Measurements from ENCODE around the gene SLC44A4. TPM values are rescaled to one million over a fixed set of nuclear protein-coding genes. Genes with fewer than 3 reads are reported as not detected.
"Not testable (repeated sequence)": the region's sequence is repeated elsewhere in the genome, so short reads cannot be mapped to it uniquely, and the experiment has no call there.

Gene SLC44A4
- polyA plus RNA-seq, 1 donor = 52.6 TPM

DNA sequence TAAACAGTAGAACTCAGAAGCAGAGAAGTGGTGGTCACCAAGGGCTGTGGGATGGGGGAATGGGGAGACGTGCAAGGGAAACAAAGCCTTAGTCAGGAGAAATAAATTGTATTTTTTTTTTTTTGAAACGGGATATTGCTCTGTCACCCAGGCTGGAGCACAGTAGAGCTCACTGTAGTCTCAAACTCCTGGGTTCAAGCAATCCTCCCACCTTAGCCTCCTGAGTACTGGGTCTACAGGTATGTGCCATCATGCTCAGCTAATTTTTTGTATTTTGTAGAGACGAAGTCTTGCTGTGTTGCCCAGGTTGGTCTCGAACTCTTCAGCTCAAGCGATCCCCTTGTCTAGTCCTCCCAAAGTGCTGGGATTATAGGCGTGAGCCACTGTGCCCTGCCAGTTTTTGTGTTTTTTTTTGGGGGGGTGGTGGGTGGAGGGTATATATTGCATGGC is 47.9 kb downstream of the SLC44A4 start:
- DNase-seq = no peak

DNA sequence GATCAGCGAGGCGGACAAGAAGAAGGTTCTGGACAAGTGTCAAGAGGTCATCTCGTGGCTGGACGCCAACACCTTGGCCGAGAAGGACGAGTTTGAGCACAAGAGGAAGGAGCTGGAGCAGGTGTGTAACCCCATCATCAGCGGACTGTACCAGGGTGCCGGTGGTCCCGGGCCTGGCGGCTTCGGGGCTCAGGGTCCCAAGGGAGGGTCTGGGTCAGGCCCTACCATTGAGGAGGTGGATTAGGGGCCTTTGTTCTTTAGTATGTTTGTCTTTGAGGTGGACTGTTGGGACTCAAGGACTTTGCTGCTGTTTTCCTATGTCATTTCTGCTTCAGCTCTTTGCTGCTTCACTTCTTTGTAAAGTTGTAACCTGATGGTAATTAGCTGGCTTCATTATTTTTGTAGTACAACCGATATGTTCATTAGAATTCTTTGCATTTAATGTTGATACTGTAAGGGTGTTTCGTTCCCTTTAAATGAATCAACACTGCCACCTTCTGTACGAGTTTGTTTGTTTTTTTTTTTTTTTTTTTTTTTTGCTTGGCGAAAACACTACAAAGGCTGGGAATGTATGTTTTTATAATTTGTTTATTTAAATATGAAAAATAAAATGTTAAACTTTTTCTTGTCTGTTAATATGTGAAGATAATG is 49.0 kb downstream of the SLC44A4 start:
- DNase-seq = peak; percentile 82

DNA sequence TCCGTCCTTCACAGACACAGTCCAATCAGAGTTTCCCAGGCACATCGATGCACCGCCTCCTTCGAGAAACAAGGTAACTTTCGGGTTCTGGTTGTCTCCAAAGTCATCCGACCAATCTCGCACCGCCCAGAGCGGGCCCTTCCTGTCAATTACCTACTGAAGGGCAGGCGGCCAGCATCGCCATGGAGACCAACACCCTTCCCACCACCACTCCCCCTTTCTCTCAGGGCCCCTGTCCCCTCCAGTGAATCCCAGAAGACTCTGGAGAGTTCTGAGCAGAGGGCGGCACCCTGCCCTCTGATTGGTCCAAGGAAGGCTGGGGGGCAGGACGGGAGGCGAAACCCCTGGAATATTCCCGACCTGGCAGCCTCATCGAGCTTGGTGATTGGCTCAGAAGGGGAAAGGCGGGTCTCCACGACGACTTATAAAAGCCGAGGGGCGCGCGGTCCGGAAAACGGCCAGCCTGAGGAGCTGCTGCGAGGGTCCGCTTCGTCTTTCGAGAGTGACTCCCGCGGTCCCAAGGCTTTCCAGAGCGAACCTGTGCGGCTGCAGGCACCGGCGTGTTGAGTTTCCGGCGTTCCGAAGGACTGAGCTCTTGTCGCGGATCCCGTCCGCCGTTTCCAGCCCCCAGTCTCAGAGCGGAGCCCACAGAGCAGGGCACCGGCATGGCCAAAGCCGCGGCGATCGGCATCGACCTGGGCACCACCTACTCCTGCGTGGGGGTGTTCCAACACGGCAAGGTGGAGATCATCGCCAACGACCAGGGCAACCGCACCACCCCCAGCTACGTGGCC is 51.3 kb downstream of the SLC44A4 start, which contains the start of gene HSPA1B:
TSS of gene HSPA1B (plus strand) at position 453 of the 794 bp plus-strand sequence. CDS start at position 666, 213 bp downstream.
- DNase-seq = peak; percentile 99

DNA sequence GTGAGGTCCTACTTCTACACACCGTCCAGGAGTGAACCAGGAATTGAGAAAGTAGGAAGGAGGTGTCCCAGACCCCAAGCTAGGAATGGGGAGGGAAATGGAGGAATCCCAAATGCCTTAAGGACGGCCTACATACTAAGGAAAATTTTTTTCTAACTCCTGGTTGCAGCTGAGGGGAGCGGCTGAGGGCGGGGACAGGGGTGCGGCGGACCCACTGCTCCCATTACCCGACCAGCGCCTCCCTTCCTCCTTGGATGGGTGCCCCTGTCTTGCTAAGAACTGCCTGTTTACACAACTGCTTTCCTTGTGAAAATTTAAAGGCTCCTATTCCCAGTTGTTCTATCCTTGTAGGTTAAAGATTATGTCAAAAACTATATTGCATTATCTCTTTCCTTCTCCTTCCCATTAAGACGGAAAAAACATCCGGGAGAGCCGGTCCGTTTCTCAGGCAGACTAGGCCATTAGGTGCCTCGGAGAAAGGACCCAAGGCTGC is 52.0 kb downstream of the SLC44A4 start:
- DNase-seq = no peak

DNA sequence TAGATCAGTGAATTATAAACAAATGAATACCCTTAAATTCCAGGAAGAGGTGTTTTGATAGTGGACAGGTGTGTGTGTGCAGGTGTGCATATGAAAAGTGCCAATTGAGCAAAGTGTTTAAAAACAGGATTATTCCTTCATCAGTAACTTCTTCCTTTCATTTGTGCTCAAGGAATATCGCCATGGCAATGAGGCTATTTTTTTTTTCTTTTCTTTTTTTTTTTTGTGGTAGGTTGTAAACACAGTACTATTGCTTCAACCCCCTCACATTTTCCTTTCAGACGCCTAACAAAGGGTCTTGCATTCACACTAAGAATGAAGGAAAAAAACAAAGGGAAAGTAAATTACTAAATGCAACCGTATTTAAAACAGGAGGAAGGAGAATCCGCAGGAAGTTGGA is 53.2 kb downstream of the SLC44A4 start:
- no peak for DNase-seq

DNA sequence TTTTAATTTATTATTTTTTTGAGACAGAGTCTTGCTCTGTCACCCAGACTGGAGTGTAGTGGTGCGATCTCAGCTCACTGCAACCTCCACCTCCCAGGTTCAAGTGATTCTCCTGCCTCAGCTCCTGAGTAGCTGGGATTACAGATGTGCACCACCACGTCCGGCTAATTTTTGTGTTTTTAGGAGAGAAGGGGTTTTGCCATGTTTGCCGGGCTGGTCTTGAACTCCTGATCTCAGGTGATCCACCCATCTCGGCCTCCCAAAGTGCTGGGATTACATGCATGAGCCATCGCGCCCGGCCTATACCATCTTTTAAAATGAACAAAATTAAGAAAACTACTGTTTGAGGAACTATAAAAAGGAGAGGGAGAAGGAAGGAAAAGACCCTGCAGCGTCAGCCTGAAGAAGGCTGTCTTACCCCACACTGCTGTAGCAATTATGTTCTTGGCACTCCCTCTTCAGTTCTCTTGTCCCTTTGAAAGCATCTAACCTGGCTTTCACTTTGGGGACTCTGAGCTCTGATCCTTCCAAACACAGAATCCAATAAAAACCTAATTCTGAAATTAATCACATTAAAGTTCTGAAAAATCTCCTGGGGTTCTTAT is 55.1 kb downstream of the SLC44A4 start:
- DNase-seq = not testable (repeated sequence)

DNA sequence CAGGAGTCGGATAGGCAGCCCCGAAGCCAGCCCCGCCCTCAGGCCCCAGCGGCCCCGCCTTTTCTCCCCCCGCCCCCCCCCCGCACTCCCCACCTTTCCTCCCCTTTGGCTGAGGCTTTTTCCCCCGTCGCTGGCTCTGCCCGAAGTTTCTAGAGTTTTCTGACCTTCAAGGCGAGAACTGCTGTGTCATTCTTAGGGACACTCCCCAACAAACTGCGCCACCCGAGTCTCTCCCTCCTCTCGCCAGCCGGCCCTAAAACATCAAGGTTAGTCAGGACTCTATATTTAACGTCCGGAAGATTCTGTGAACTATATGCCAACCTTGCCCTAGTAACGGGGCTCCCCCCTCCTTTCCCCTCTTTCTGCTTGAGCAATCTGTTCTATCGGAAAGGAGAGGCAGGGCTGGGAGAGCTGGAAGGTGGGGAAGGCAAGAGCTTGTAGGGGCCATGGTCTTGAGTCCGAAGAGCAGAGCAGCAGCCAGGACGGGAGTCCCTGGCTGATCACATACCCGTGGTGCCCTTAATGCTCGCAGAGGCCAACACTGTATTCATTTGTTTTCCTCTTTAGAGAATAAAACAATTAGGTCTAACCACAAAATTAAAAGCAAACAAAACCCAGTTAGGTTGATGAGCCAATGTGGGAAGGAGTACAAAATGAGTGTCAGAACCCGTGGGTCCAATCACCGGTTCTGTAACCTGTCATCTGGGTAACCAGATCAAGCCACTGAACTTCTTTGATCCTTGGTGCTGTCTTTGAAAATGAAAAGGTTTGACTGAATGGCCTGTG is 56.6 kb downstream of the SLC44A4 start:
- peak; percentile 80 for DNase-seq

DNA sequence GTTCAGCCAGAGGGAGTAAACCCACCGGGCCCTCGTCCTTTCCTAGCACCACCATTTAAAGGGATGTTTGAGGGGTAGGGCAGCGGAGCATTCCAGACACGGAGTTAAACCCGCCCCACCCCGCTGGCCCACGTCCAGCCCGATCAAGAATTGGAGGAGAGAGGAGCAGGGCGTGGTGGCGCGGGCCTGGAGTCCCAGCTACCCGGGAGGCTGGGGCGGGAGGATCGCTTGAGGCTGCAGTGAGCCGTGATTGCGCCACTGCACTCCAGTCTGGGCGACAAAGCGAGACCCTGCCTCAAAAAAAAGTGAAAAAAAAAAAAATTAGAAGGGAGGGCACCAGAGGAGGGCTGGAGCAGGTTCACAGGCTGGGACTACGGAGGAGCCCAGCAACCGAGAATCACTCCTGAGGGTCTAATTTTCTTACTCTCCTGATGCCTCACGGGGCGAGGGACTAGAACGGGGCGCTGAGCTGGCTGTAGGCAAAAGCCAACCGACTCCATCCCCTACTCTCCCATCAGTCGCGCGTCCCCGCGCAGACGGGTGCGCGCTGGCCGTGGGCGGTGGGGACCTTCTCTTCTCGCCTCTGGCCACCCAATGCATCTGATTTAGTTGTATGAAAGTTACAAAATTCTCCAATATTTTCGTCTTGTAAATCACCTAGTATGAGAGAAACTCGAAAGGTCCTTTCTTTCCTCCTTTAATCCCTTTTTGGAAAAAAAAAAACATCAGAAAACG is 57.3 kb downstream of the SLC44A4 start:
- no peak for DNase-seq

DNA sequence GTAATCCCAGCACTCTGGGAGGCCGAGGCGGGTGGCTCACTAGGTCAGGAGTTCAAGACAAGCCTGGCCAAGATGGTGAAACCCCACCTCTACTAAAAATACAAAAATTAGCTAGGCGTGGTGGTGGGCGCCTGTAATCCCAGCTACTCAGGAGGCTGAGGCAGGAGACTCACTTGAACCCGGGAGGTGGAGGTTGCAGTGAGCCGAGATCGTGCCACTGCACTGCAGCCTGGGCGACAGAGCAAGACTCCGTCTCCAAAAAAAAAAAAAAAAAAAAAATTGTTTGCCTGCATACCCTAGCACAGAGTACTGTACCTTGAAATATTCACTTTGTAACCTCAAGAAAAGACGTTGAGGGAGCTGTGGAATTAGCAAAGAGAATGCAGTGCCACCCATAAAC is 58.4 kb downstream of the SLC44A4 start:
- DNase-seq = not testable (repeated sequence)

DNA sequence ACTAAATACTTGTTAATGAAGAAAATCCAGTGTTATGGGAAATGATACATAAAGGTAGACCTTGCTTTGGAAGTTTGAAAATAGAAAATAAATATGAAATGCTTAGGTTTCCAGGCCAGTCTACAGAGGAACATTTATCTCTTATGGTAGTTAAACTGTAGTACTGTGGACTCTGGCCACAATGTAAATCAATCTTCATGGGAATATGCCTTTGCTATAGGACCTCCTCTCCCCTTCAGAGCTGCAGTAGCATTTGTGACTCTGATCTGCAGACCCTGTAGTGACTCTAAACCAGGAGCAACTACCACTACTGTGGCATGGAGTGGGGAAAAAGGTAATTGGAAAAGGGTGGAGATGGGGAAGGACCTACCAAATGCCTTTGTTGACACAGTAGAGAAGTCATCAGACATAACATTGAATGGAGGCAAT is 58.9 kb downstream of the SLC44A4 start:
- no peak for DNase-seq

DNA sequence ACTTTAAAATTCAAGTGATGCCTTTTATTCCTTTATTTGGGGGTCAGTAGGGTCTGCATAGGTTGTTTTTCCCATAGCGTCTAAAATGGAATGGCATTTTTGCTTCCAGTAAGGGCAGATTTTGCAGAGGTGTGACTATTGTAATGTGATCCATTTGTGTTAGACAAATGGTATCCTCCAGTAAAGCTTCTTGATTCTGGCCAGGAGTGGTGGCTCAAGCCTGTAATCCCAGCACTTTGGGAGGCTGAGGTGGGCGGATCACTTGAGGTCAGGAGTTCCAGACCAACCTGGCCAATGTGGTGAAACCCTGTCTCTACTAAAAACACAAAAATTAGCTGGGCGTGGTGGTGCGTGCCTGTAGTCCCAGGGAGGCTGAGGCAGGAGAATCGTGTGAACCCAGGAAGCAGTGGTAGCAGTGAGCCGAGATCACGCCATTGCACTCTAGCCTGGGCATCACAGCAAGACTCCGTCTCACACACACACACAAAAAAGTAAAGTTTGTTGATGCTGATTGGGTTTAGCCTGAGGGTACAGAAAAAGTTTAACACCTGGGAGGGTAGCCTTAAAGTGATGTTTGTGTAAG is 60.8 kb downstream of the SLC44A4 start:
- not testable (repeated sequence) for DNase-seq

DNA sequence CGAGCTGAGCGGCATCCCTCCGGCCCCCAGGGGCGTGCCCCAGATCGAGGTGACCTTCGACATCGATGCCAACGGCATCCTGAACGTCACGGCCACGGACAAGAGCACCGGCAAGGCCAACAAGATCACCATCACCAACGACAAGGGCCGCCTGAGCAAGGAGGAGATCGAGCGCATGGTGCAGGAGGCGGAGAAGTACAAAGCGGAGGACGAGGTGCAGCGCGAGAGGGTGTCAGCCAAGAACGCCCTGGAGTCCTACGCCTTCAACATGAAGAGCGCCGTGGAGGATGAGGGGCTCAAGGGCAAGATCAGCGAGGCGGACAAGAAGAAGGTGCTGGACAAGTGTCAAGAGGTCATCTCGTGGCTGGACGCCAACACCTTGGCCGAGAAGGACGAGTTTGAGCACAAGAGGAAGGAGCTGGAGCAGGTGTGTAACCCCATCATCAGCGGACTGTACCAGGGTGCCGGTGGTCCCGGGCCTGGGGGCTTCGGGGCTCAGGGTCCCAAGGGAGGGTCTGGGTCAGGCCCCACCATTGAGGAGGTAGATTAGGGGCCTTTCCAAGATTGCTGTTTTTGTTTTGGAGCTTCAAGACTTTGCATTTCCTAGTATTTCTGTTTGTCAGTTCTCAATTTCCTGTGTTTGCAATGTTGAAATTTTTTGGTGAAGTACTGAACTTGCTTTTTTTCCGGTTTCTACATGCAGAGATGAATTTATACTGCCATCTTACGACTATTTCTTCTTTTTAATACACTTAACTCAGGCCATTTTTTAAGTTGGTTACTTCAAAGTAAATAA is 61.5 kb downstream of the SLC44A4 start:
- not testable (repeated sequence) for DNase-seq

DNA sequence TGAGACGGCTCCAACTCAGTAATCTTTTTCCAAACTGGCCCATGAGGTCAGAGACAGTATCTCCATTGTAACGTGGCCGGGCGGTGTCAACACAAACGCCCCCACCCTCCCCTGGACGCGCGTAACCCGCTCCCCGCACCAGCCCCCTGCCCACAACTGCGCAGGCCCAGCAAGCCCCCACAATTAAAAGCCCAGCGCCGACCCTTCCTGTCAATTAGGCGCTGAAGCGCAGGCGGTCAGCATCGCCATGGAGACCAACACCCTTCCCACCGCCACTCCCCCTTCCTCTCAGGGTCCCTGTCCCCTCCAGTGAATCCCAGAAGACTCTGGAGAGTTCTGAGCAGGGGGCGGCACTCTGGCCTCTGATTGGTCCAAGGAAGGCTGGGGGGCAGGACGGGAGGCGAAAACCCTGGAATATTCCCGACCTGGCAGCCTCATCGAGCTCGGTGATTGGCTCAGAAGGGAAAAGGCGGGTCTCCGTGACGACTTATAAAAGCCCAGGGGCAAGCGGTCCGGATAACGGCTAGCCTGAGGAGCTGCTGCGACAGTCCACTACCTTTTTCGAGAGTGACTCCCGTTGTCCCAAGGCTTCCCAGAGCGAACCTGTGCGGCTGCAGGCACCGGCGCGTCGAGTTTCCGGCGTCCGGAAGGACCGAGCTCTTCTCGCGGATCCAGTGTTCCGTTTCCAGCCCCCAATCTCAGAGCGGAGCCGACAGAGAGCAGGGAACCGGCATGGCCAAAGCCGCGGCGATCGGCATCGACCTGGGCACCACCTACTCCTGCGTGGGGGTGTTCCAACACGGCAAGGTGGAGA is 63.6 kb downstream of the SLC44A4 start, which contains the start of the genes HSPA1A and HSPA1L:
TSS of gene HSPA1A (plus strand) at position 519 of the 814 bp plus-strand sequence. CDS start at position 733, 214 bp downstream.
TSS of gene HSPA1L (minus strand) at position 259 of the 814 bp plus-strand sequence. CDS start 3,311 bp downstream, outside the sequence.
- DNase-seq = peak; percentile 97

DNA sequence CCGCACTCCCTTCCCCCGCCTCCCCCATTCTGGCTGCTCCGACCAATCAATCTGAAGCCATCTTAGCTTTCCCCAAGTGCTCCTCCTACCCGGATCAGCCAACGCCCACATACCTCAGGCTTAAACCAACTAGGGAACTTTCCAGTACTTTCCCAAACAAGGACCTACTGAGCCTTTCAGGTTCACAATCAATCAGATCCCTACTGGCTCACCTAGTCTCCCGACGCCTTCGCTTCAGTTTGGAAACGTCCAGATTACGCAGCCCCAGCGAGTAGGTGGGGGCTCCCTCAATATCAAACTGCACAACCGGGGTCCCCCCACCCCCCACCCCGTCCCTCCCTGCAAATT is 64.1 kb downstream of the SLC44A4 start:
- DNase-seq = peak; percentile 96

DNA sequence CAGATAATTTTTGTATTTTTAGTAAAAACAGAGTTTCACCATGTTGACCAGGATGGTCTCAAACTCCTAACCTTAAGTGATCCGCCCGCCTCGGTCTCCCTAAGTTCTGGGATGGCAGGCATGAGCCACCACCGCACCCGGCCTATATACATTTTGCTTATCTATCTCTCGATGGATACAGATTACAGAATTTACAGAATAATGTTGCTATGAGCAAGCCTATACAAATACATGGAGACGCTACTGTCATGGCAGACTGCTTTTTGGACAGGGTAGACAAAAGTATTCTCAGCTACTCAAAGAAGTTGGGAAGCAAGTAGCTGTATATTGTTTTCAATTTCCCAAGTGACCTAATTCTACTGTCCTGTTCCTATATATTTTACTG is 65.3 kb downstream of the SLC44A4 start:
- DNase-seq = no peak
